H1 (cell line): ENCODE results near the gene RAB36.

Experiments used
- CREB1 ChIP-seq: IDR thresholded peaks from 2 replicates; pipeline ENCODE4 v1.6.1; 2012; ENCODE audit warnings: inconsistent platforms
- RAD21 ChIP-seq, 2 experiments: IDR thresholded peaks in 1 of 2; conservative IDR thresholded peaks in 1 of 2; 2 replicates each; pipeline ENCODE4 v1.6.1; 2011; ENCODE audit warnings: low read depth in 2 of 2, low read length in 2 of 2, improper control_type of control experiment in 1 of 2, inconsistent platforms in 1 of 2, mild to moderate bottlenecking in 1 of 2, moderate library complexity in 1 of 2

- TF ChIP-seq CREB1: no peak
- TF ChIP-seq RAD21 (IDR thresholded peaks at IDR 0.05 in 1 of 2, conservative IDR thresholded peaks at IDR 0.05 in 1 of 2; ENCODE audit: low read depth in 2 of 2, low read length in 2 of 2): peak in 1 of 2 experiments; percentile 7; a peak in 1 of 4 replicates
Measured at GRCh38 chr22:23126165-23127054, 18.9 kb upstream of the RAB36 start.
